ENCODE data around the gene ZNF175.
A peak's percentile ranks its signal among the peaks of the same experiment; 100 is the strongest.

Gene ZNF175

GRCh38 chr19:51570962-51571575, at the start of gene ZNF175:
TSS of gene ZNF175 (plus strand) at chr19:51571283. CDS start at chr19:51573330, 2,047 bp downstream.
- H3K4me1 Mint-ChIP-seq, result peaks cover 31% of the 10 kb centered on the region
- H3K9me3 Mint-ChIP-seq, result no peaks in the 10 kb centered on the region
- DNase-seq, result peak; percentile 87
- H3K4me3 Mint-ChIP-seq, result peak within 1 kb of the TSS; percentile 98
- CTCF ChIA-PET, result no interaction called here
- H3K36me3 Mint-ChIP-seq, result peaks cover 27% of the 10 kb centered on the region
- peak within 1 kb of the TSS; percentile 30 for H3K27ac Mint-ChIP-seq
- peaks cover 17% of the 10 kb centered on the region for H3K27me3 Mint-ChIP-seq

- no peak for DNase-seq
- Mint-ChIP-seq H3K9me3 (no peaks in the 10 kb centered on the region), H3K27ac (no peak overlapping the region), H3K36me3 (no peaks in the 10 kb centered on the region), H3K27me3 (peaks cover 25% of the 10 kb centered on the region), H3K4me1 (no peaks in the 10 kb centered on the region), H3K4me3 (no peak overlapping the region)
- CTCF ChIA-PET, result no interaction called here
Observed at GRCh38 chr19:51521357-51521756, 49.7 kb upstream of the ZNF175 start.

- CTCF ChIA-PET, result interaction anchor here (1.3 kb wide), 1 partner anchor 8 kb away, joined by 3 read pairs; no protein-coding TSS in a partner anchor
- Mint-ChIP-seq H3K9me3 (no peaks in the 10 kb centered on the region), H3K4me1 (no peaks in the 10 kb centered on the region)
Observed at GRCh38 chr19:51521781-51522180, 49.3 kb upstream of the ZNF175 start.

GRCh38 chr19:51524666-51525264, 46.3 kb upstream of the ZNF175 start:
- H3K4me1 Mint-ChIP-seq, result no peaks in the 10 kb centered on the region
- H3K36me3 Mint-ChIP-seq, result no peaks in the 10 kb centered on the region
- H3K4me3 Mint-ChIP-seq, result no peak overlapping the region
- peaks cover 31% of the 10 kb centered on the region for H3K27me3 Mint-ChIP-seq
- no peak for DNase-seq
- no peak overlapping the region for H3K27ac Mint-ChIP-seq
- H3K9me3 Mint-ChIP-seq, result no peaks in the 10 kb centered on the region
- CTCF ChIA-PET, result no interaction called here

More at GRCh38 chr19:51521781-51522180, 49.3 kb upstream of the ZNF175 start:
- DNase-seq, result no peak
- H3K36me3 Mint-ChIP-seq, result no peaks in the 10 kb centered on the region
- H3K27ac Mint-ChIP-seq, result no peak overlapping the region
- H3K4me3 Mint-ChIP-seq, result no peak overlapping the region
- peaks cover 22% of the 10 kb centered on the region for H3K27me3 Mint-ChIP-seq

- CTCF ChIA-PET, result no interaction called here
- Mint-ChIP-seq H3K27ac (no peak overlapping the region), H3K4me1 (no peaks in the 10 kb centered on the region), H3K36me3 (no peaks in the 10 kb centered on the region), H3K9me3 (no peaks in the 10 kb centered on the region), H3K27me3 (peaks cover 35% of the 10 kb centered on the region), H3K4me3 (no peak overlapping the region)
- DNase-seq, result no peak
Observed at GRCh38 chr19:51525651-51526050, 45.4 kb upstream of the ZNF175 start.

- H3K27me3 Mint-ChIP-seq, result peaks cover 56% of the 10 kb centered on the region
- no peaks in the 10 kb centered on the region for H3K36me3 Mint-ChIP-seq
- no peak overlapping the region for H3K4me3 Mint-ChIP-seq
- CTCF ChIA-PET, result no interaction called here
- no peak for DNase-seq
- H3K27ac Mint-ChIP-seq, result no peak overlapping the region
- no peaks in the 10 kb centered on the region for H3K9me3 Mint-ChIP-seq
- peaks cover 8% of the 10 kb centered on the region for H3K4me1 Mint-ChIP-seq
Observed at GRCh38 chr19:51529301-51529700, 41.8 kb upstream of the ZNF175 start.

GRCh38 chr19:51530616-51531015, 40.5 kb upstream of the ZNF175 start:
- Mint-ChIP-seq H3K27ac (no peak overlapping the region), H3K36me3 (no peaks in the 10 kb centered on the region), H3K4me3 (no peak overlapping the region), H3K4me1 (peaks cover 8% of the 10 kb centered on the region), H3K27me3 (peaks cover 49% of the 10 kb centered on the region), H3K9me3 (no peaks in the 10 kb centered on the region)
- CTCF ChIA-PET, result no interaction called here
- DNase-seq, result no peak

GRCh38 chr19:51531349-51532315, 39.5 kb upstream of the ZNF175 start, which contains the start of gene SIGLEC6:
TSS of gene SIGLEC6 (minus strand) at chr19:51531670. CDS start at chr19:51531648, 22 bp downstream.
- H3K36me3 Mint-ChIP-seq, result no peaks in the 10 kb centered on the region
- H3K27me3 Mint-ChIP-seq, result peaks cover 43% of the 10 kb centered on the region
- no peak within 1 kb of the TSS for H3K4me3 Mint-ChIP-seq
- DNase-seq, result peak; percentile 41
- H3K9me3 Mint-ChIP-seq, result no peaks in the 10 kb centered on the region
- CTCF ChIA-PET, result interaction anchor here (1.0 kb wide), 1 partner anchor 18 kb away, joined by 3 read pairs; no protein-coding TSS in a partner anchor
- H3K4me1 Mint-ChIP-seq, result peaks cover 8% of the 10 kb centered on the region
- no peak within 1 kb of the TSS for H3K27ac Mint-ChIP-seq

GRCh38 chr19:51535535-51535934, 35.5 kb upstream of the ZNF175 start:
- H3K9me3 Mint-ChIP-seq, result no peaks in the 10 kb centered on the region

GRCh38 chr19:51539821-51540366, 31.2 kb upstream of the ZNF175 start:
- no peak for DNase-seq
- CTCF ChIA-PET, result no interaction called here
- Mint-ChIP-seq H3K4me1 (no peaks in the 10 kb centered on the region), H3K4me3 (no peak overlapping the region), H3K9me3 (no peaks in the 10 kb centered on the region), H3K27me3 (peaks cover 44% of the 10 kb centered on the region), H3K36me3 (no peaks in the 10 kb centered on the region), H3K27ac (no peak overlapping the region)

More at GRCh38 chr19:51535535-51535934, 35.5 kb upstream of the ZNF175 start:
- no peak for DNase-seq
- Mint-ChIP-seq H3K4me3 (no peak overlapping the region), H3K27me3 (peaks cover 35% of the 10 kb centered on the region), H3K36me3 (no peaks in the 10 kb centered on the region), H3K27ac (no peak overlapping the region), H3K4me1 (peaks cover 8% of the 10 kb centered on the region)
- CTCF ChIA-PET, result no interaction called here

- no peaks in the 10 kb centered on the region for H3K36me3 Mint-ChIP-seq
- H3K9me3 Mint-ChIP-seq, result no peaks in the 10 kb centered on the region
- CTCF ChIA-PET, result interaction anchor here (0.5 kb wide), 1 partner anchor 128 kb away, joined by 5 read pairs; no protein-coding TSS in a partner anchor
- no peak overlapping the region for H3K4me3 Mint-ChIP-seq
- no peak overlapping the region for H3K27ac Mint-ChIP-seq
- peaks cover 57% of the 10 kb centered on the region for H3K27me3 Mint-ChIP-seq
- DNase-seq, result no peak
- peaks cover 9% of the 10 kb centered on the region for H3K4me1 Mint-ChIP-seq
Observed at GRCh38 chr19:51541458-51542357, 29.4 kb upstream of the ZNF175 start.

GRCh38 chr19:51542699-51543098, 28.4 kb upstream of the ZNF175 start:
- Mint-ChIP-seq H3K27ac (no peak overlapping the region), H3K4me1 (peaks cover 19% of the 10 kb centered on the region), H3K27me3 (peaks cover 64% of the 10 kb centered on the region), H3K4me3 (no peak overlapping the region), H3K36me3 (no peaks in the 10 kb centered on the region), H3K9me3 (no peaks in the 10 kb centered on the region)
- CTCF ChIA-PET, result no interaction called here
- no peak for DNase-seq

- Mint-ChIP-seq H3K36me3 (no peaks in the 10 kb centered on the region), H3K4me3 (no peak overlapping the region), H3K9me3 (no peaks in the 10 kb centered on the region), H3K4me1 (peaks cover 30% of the 10 kb centered on the region), H3K27ac (no peak overlapping the region), H3K27me3 (peaks cover 62% of the 10 kb centered on the region)
- CTCF ChIA-PET, result no interaction called here
- DNase-seq, result no peak
Observed at GRCh38 chr19:51544038-51544437, 27.0 kb upstream of the ZNF175 start.
